OCI-LY3 (cell line): Measurements from ENCODE around the gene CD163.
"Not testable (repeated sequence)": the region's sequence is repeated elsewhere in the genome, so short reads cannot be mapped to it uniquely, and the experiment has no call there.

Source experiments
- H2AFZ ChIP-seq: fragments of 200-600, 300-600 bp; shearing (Covaris generic); 2 replicates; pipeline ENCODE4 v1.6.0; 2014; ENCODE audit warnings: antibody characterized with exemption, low read depth, low read length
- H3K27ac ChIP-seq: fragments of 200-600, 300-600 bp; sonication (generic); 2 replicates; pipeline ENCODE4 v1.5.1; 2014; ENCODE audit warnings: mild to moderate bottlenecking, low read length, moderate library complexity, mixed read lengths
- H3K27me3 ChIP-seq: fragments of 200-600, 300-600 bp; sonication (generic); 2 replicates; pipeline ENCODE4 v1.6.1; 2014; ENCODE audit warnings: low read depth, low read length, mixed read lengths
- H3K36me3 ChIP-seq: fragments of 200-600, 300-600 bp; sonication (generic); replicated peaks from 2 replicates; pipeline ENCODE3; 2014; ENCODE audit warnings: low read depth, low read length, mixed read lengths
- H3K4me1 ChIP-seq: fragments of 300-600, 200-600 bp; sonication (generic); 2 replicates; pipeline ENCODE4 v1.6.1; 2014; ENCODE audit warnings: low read length, mixed read lengths
- H3K4me2 ChIP-seq: fragments of 200-600, 300-600 bp; sonication (generic); 2 replicates; pipeline ENCODE4 v1.6.1; 2014; ENCODE audit warnings: low read length, mixed read lengths
- H3K4me3 ChIP-seq: fragments of 300-600, 200-600 bp; sonication (generic); 2 replicates; pipeline ENCODE4 v1.5.1; 2014; ENCODE audit warnings: antibody characterized with exemption, mild to moderate bottlenecking, low read length, moderate library complexity
- H3K79me2 ChIP-seq: fragments of 300-600, 200-600 bp; shearing (Covaris generic); 2 replicates; pipeline ENCODE4 v1.6.1; 2014; ENCODE audit warnings: mild to moderate bottlenecking, low read length, mixed read lengths
- H3K9ac ChIP-seq: fragments of 300-600, 200-600 bp; shearing (Covaris generic); 2 replicates; pipeline ENCODE4 v1.6.0; 2014; ENCODE audit warnings: mild to moderate bottlenecking, low read length, moderate library complexity
- H3K9me3 ChIP-seq: fragments of 200-600, 300-600 bp; shearing (Covaris generic); 2 replicates; pipeline ENCODE4 v1.6.1; 2014; ENCODE audit warnings: low read length, mixed read lengths; ENCODE audit not compliant: insufficient read depth
- H4K20me1 ChIP-seq: fragments of 200-600, 300-600 bp; sonication (generic); 2 replicates; pipeline ENCODE4 v1.6.1; 2016; ENCODE audit warnings: low read length, mixed read lengths; ENCODE audit not compliant: insufficient read depth
- CTCF ChIP-seq: fragments of 200-600, 300-600 bp; sonication (generic); IDR thresholded peaks from 2 replicates; pipeline ENCODE4 v1.5.1; 2014; ENCODE audit warnings: antibody characterized with exemption, low read length, low read depth
- EZH2phosphoT487 ChIP-seq: fragments of 200-600 bp; shearing (Covaris generic); IDR thresholded peaks from 2 replicates; pipeline ENCODE4 v1.6.1; 2018; ENCODE audit warnings: antibody characterized with exemption, mixed run types, low read depth

Gene CD163

GRCh38 chr12:7444537-7444936, 59.0 kb downstream of the CD163 start:
- Histone ChIP-seq H3K4me1 (no peaks in the 10 kb centered on the region), H3K27me3 (peaks cover 6% of the 10 kb centered on the region; the same call in 1 of the 2 replicates), H3K36me3 (no peaks in the 10 kb centered on the region), H3K27ac (no peak overlapping the region), H3K4me3 (no peak overlapping the region), H3K9me3 (no peaks in the 10 kb centered on the region), H3K4me2 (no peak overlapping the region), H4K20me1 (no peaks in the 10 kb centered on the region), H3K79me2 (no peaks in the 10 kb centered on the region), H2AFZ (no peak overlapping the region), H3K9ac (no peak overlapping the region)
- TF ChIP-seq EZH2phosphoT487 (no peak), CTCF (no peak)

- Histone ChIP-seq H2AFZ (no peak within 1 kb of the TSS), H3K36me3 (no peaks in the 10 kb centered on the region), H3K4me1 (no peaks in the 10 kb centered on the region), H4K20me1 (no peaks in the 10 kb centered on the region), H3K9ac (no peak within 1 kb of the TSS), H3K9me3 (no peaks in the 10 kb centered on the region), H3K4me2 (no peak within 1 kb of the TSS), H3K79me2 (no peaks in the 10 kb centered on the region), H3K27me3 (0 out of 2 replicates have a peak, but pooled peaks cover 4% of the 10 kb centered on the region), H3K4me3 (no peak within 1 kb of the TSS), H3K27ac (no peak within 1 kb of the TSS)
- TF ChIP-seq EZH2phosphoT487 = no peak
- TF ChIP-seq CTCF = no peak
These were observed 59.5 kb downstream of the CD163 start, which contains the start of gene CD163L1 for GRCh38 chr12:7444076-7444475. Gene CD163L1, minus strand, starts transcription at chr12:7444153. Its CDS starts 26 bp downstream, at chr12:7444127.

- H3K4me1 ChIP-seq = no peaks in the 10 kb centered on the region
- no peaks in the 10 kb centered on the region for H3K9me3 ChIP-seq
- H4K20me1 ChIP-seq = no peaks in the 10 kb centered on the region
- H3K4me2 ChIP-seq = no peak overlapping the region
- H3K27me3 ChIP-seq = 0 out of 2 replicates have a peak, but pooled peaks cover 4% of the 10 kb centered on the region
- H3K27ac ChIP-seq = no peak overlapping the region
- no peak overlapping the region for H2AFZ ChIP-seq
- H3K36me3 ChIP-seq = no peaks in the 10 kb centered on the region
- no peak overlapping the region for H3K9ac ChIP-seq
- H3K4me3 ChIP-seq = no peak overlapping the region
- no peak for TF ChIP-seq EZH2phosphoT487
- no peak for TF ChIP-seq CTCF
- H3K79me2 ChIP-seq = no peaks in the 10 kb centered on the region
These were observed 62.4 kb downstream of the CD163 start for GRCh38 chr12:7441216-7441615.

- no peak overlapping the region for H3K4me2 ChIP-seq
- H4K20me1 ChIP-seq = no peaks in the 10 kb centered on the region
- TF ChIP-seq EZH2phosphoT487 = no peak
- TF ChIP-seq CTCF = no peak
- no peaks in the 10 kb centered on the region for H3K9me3 ChIP-seq
- H3K4me3 ChIP-seq = no peak overlapping the region
- no peaks in the 10 kb centered on the region for H3K36me3 ChIP-seq
- no peak overlapping the region for H3K27ac ChIP-seq
- H3K9ac ChIP-seq = no peak overlapping the region
- H3K27me3 ChIP-seq = 0 out of 2 replicates have a peak, but pooled peaks cover 4% of the 10 kb centered on the region
- H2AFZ ChIP-seq = no peak overlapping the region
- peaks cover 3% of the 10 kb centered on the region for H3K4me1 ChIP-seq
- no peaks in the 10 kb centered on the region for H3K79me2 ChIP-seq
These were observed 63.7 kb downstream of the CD163 start for GRCh38 chr12:7439579-7440505.

GRCh38 chr12:7438291-7438995, 65.1 kb downstream of the CD163 start:
- not testable (repeated sequence) for H2AFZ ChIP-seq, H3K9me3 ChIP-seq, H4K20me1 ChIP-seq, H3K4me2 ChIP-seq, H3K36me3 ChIP-seq, H3K4me3 ChIP-seq, H3K79me2 ChIP-seq, H3K27me3 ChIP-seq, H3K9ac ChIP-seq, H3K27ac ChIP-seq
- peaks cover 13% of the 10 kb centered on the region for H3K4me1 ChIP-seq

GRCh38 chr12:7437494-7437893, 66.1 kb downstream of the CD163 start:
- H2AFZ ChIP-seq, H3K4me2 ChIP-seq, H3K79me2 ChIP-seq, H3K4me3 ChIP-seq, H3K9ac ChIP-seq, H3K9me3 ChIP-seq, H3K36me3 ChIP-seq, H3K27ac ChIP-seq, H4K20me1 ChIP-seq: not testable (repeated sequence)
- peaks cover 13% of the 10 kb centered on the region for H3K27me3 ChIP-seq
- peaks cover 13% of the 10 kb centered on the region for H3K4me1 ChIP-seq
